Cardiac muscle cell (in vitro differentiated cells and primary cell): ENCODE measurements around the gene REV1. TPM values are rescaled to one million over a fixed set of nuclear protein-coding genes. Genes with fewer than 3 reads are reported as not detected.

Experiments used
- polyA plus RNA-seq: library from polyadenylated mRNA; unstranded; fragments of >200 nt; fragmentation: Nextera tagmentation; extraction: Ambion mirVana; gene quantifications from 2 replicates; pipeline ENCODE4 v1.2.1, GENCODE V29; 2016
- total RNA-seq: library from RNA; depleted of rRNA; stranded (reverse); fragments of >200 nt; gene quantifications from 2 replicates; pipeline ENCODE4 v1.2.3, GENCODE V29; 2016

The REV1 gene
- total and polyA plus RNA-seq, 2 experiments from 2014 or later: 26.9 to 33.9 TPM

Other genes with a start within 250 kb of the REV1 start
- not detected in 2 replicates for gene LYG2, start 234.4 kb downstream of the REV1 start, total RNA-seq
- not detected in 2 replicates for gene LYG2, start 234.4 kb downstream of the REV1 start, polyA plus RNA-seq
- gene LYG1, start 188.8 kb downstream of the REV1 start, total RNA-seq: 1.6 TPM in 2 replicates
- 1.7 and 1.8 TPM in 2 replicates for gene LYG1, start 188.8 kb downstream of the REV1 start, polyA plus RNA-seq
- 24.2 and 27.5 TPM in 2 replicates for gene TXNDC9, start 153.7 kb downstream of the REV1 start, total RNA-seq
- gene TXNDC9, start 153.7 kb downstream of the REV1 start, polyA plus RNA-seq: 29.9 and 40.0 TPM in 2 replicates
- 13.4 and 14.5 TPM in 2 replicates for gene EIF5B, start 152.6 kb downstream of the REV1 start, total RNA-seq
- gene EIF5B, start 152.6 kb downstream of the REV1 start, polyA plus RNA-seq: 23.0 and 25.2 TPM in 2 replicates